NCI-H345 treated with DMSO at 0.1 percent for 48 hours (cell line): ENCODE data around the gene FAM168A.
"Not testable (repeated sequence)": the region's sequence is repeated elsewhere in the genome, so short reads cannot be mapped to it uniquely, and the experiment has no call there.

ENCODE experiments used
- DNase-seq: peaks from one replicate; lab custom pipeline; 2025; ENCODE audit not compliant: unreplicated experiment; lab: John Stamatoyannopoulos, UW

Gene FAM168A

GRCh38 chr11:73596547-73596946 is 1.4 kb downstream of the FAM168A start:
- no peak for DNase-seq

- DNase-seq: no peak
Observed at GRCh38 chr11:73592640-73593039, 5.3 kb downstream of the FAM168A start.

GRCh38 chr11:73591743-73592142 is 6.2 kb downstream of the FAM168A start:
- DNase-seq: no peak

- DNase-seq: no peak
Observed at GRCh38 chr11:73590991-73591390, 6.9 kb downstream of the FAM168A start.

GRCh38 chr11:73586791-73587190 is 11.1 kb downstream of the FAM168A start:
- DNase-seq: no peak

GRCh38 chr11:73585834-73586575 is 11.9 kb downstream of the FAM168A start:
- DNase-seq: no peak

- DNase-seq: no peak
Observed at GRCh38 chr11:73584831-73585230, 13.1 kb downstream of the FAM168A start.

- DNase-seq: no peak
Observed at GRCh38 chr11:73582653-73583052, 15.3 kb downstream of the FAM168A start.

GRCh38 chr11:73580749-73581148 is 17.2 kb downstream of the FAM168A start:
- not testable (repeated sequence) for DNase-seq

GRCh38 chr11:73579641-73580434 is 18.1 kb downstream of the FAM168A start:
- DNase-seq: no peak

GRCh38 chr11:73578592-73579185 is 19.2 kb downstream of the FAM168A start:
- no peak for DNase-seq

GRCh38 chr11:73577496-73577917 is 20.4 kb downstream of the FAM168A start:
- no peak for DNase-seq

- DNase-seq: no peak
Observed at GRCh38 chr11:73576185-73576614, 21.7 kb downstream of the FAM168A start.

GRCh38 chr11:73571982-73572381 is 25.9 kb downstream of the FAM168A start:
- DNase-seq: not testable (repeated sequence)

- no peak for DNase-seq
Observed at GRCh38 chr11:73570415-73571114, 27.3 kb downstream of the FAM168A start.

- DNase-seq: no peak
Observed at GRCh38 chr11:73566977-73567755, 30.7 kb downstream of the FAM168A start.

GRCh38 chr11:73566422-73566821 is 31.5 kb downstream of the FAM168A start:
- DNase-seq: no peak

GRCh38 chr11:73565804-73566203 is 32.1 kb downstream of the FAM168A start:
- DNase-seq: no peak

GRCh38 chr11:73564903-73565302 is 33.0 kb downstream of the FAM168A start:
- no peak for DNase-seq

- no peak for DNase-seq
Observed at GRCh38 chr11:73563539-73564200, 34.2 kb downstream of the FAM168A start.
